Adrenal gland (tissue), 19 donors: ENCODE data around the gene HADHB. TPM values are rescaled to one million over a fixed set of nuclear protein-coding genes. Genes with fewer than 3 reads are reported as not detected.
A peak's percentile ranks its signal among the peaks of the same experiment; 100 is the strongest.

ENCODE experiments used
- DNase-seq, 7 donors: peaks; one replicate each; pipeline ENCODE4 v3.0.0-alpha.2; 2019 to 2020
- H3K27ac ChIP-seq, 5 donors: fragments of 200-600 bp; sonication (generic) in 4 of 5; 1 replicate in 3 of 5; 2 replicates in 2 of 5; pipeline versions ENCODE4 v1.5.1 to v1.8.0; 2016 to 2020; ENCODE audit warnings: mild to moderate bottlenecking in 1 of 5
- H3K27me3 ChIP-seq: fragments of 200-600 bp; 2 replicates; pipeline ENCODE4 v1.8.0; 2021
- H3K36me3 ChIP-seq, 2 donors: fragments of 200-600 bp; replicated peaks in 1 of 2; 1 replicate in 1 of 2; 2 replicates in 1 of 2; pipeline versions ENCODE4 v1.5.1 to v1.8.0; 2018 to 2022
- H3K4me1 ChIP-seq, 2 donors: fragments of 200-600 bp; replicated peaks in 1 of 2; 1 replicate in 1 of 2; 2 replicates in 1 of 2; pipeline versions ENCODE4 v1.5.1 to v1.8.0; 2018 to 2021
- H3K4me3 ChIP-seq, 4 donors: fragments of 200-600 bp; sonication (generic) in 3 of 4; one replicate each; pipeline ENCODE4 v1.5.1; 2016 to 2018
- H3K9me3 ChIP-seq, 3 donors: fragments of 200-600 bp; sonication (generic) in 1 of 3; replicated peaks in 1 of 3; 1 replicate in 2 of 3; 2 replicates in 1 of 3; pipeline versions ENCODE4 v1.5.1 to v1.8.0; 2016 to 2021
- CTCF ChIP-seq, 6 experiments: fragments of 450-650 bp in 4 of 6; fragments of 200-600 bp in 2 of 6; sonication (generic) in 1 of 6; IDR thresholded peaks; 1 replicate in 5 of 6; 2 replicates in 1 of 6; pipeline versions ENCODE4 v1.5.1 to v1.8.0; 2016 to 2021; ENCODE audit warnings: antibody characterized with exemption in 6 of 6, mild to moderate bottlenecking in 2 of 6, moderate library complexity in 1 of 6
- POLR2A ChIP-seq, 2 donors: fragments of 450-650 bp; IDR thresholded peaks; one replicate each; pipeline ENCODE4 v1.6.1; 2017; ENCODE audit warnings: antibody characterized with exemption in 2 of 2, mild to moderate bottlenecking in 2 of 2, moderate library complexity in 1 of 2
- WGBS, 4 donors: extraction: QIAGEN DNeasy Blood & Tissue Kit in 2 of 4; methylation state at CpG; one replicate each; pipeline versions ENCODE4 v1.1.5 to v1.1.7; 2013 to 2017; 5-methylcytosine and 5-hydroxymethylcytosine counted together
- intact Hi-C, 2 donors: fragments of 100-400 bp; cut with DNase I; formaldehyde crosslinking; loops; one replicate each; pipeline versions ENCODE4 v1.14.1 to v1.15.0; 2022 to 2023
- long read RNA-seq, 10 donors: library from polyadenylated mRNA in 3 of 10; unstranded in 2 of 10; stranded (forward) in 1 of 10; transcript quantifications; one replicate each; pipeline ENCODE4 v2.0.0 and lab custom pipeline, GENCODE V29; 2021 to 2026
- polyA plus RNA-seq, 3 donors: library from polyadenylated mRNA; stranded (reverse); fragments of 200-250 nt in 2 of 3; fragments of 350-450 nt in 1 of 3; fragmentation: Illumina TruSeq in 1 of 3; extraction: RNeasy Lipid Tissue Mini Kit (QIAGEN cat#74804) in 1 of 3; gene quantifications; one replicate each; pipeline ENCODE4 v1.2.3, GENCODE V29; 2013 to 2014
- total RNA-seq, 9 donors: library from RNA; depleted of rRNA in 4 of 9; stranded (reverse); fragments of >200 nt in 4 of 9; fragments of 120-200 nt in 1 of 9; fragmentation: NEBNext Ultra II Directional in 1 of 9; extraction: Animal tissue kit (Norgen Biotek cat#: 25700) in 1 of 9; gene quantifications; one replicate each; pipeline versions ENCODE4 v1.1.0 to v1.2.4, GENCODE V29; 2013 to 2023
- donor health status: healthy with polysubstance abuse.
- donor health status: Bipolar disorder and iron deficiency.
- donor health status: DM: yes; HTN: yes; CAD: no.
- donor health status: DM: no; HTN: no; CAD: no.
- donor health status: DM: no; HTN: no; CAD: no.
- donor health status: DM: yes; HTN: yes; CAD: no.

HADHB gene
- total RNA-seq: 100 to 1,000 TPM; 304 to 496 (median 366) TPM
- 100 to 1,000 TPM in 2 of 3 donors, 10 to 100 TPM in 1; 69.6 to 420 (median 112) TPM for polyA plus RNA-seq
- long read RNA-seq, donor 1, transcript HADHB-208 (15 exons, 2,142 nt): minor isoform, 5 of 612 reads
- long read RNA-seq, donor 1, transcript HADHB-201 (16 exons, 2,044 nt): major isoform, 173 of 612 reads
- long read RNA-seq, donor 1, partial matches to known transcripts: 331 of 612 reads
- long read RNA-seq, donor 1, other reads (novel, unspliced or antisense): 101 of 612 reads
- long read RNA-seq, donor 2, transcript HADHB-201 (16 exons, 2,044 nt): major isoform, 125 of 209 reads
- long read RNA-seq, donor 2, partial matches to known transcripts: 82 of 209 reads
- long read RNA-seq, donor 2, other reads (novel, unspliced or antisense): 0 of 209 reads
- long read RNA-seq, donor 3, transcript HADHB-201 (16 exons, 2,044 nt): major isoform, 123 of 265 reads
- long read RNA-seq, donor 3, partial matches to known transcripts: 136 of 265 reads
- long read RNA-seq, donor 3, other reads (novel, unspliced or antisense): 5 of 265 reads
- long read RNA-seq, donor 4, transcript HADHB-208 (15 exons, 2,142 nt): minor isoform, 9 of 480 reads
- long read RNA-seq, donor 4, transcript HADHB-201 (16 exons, 2,044 nt): major isoform, 410 of 480 reads
- long read RNA-seq, donor 4, transcript HADHB-202 (14 exons, 1,588 nt): minor isoform, 5 of 480 reads
- long read RNA-seq, donor 4, partial matches to known transcripts: 43 of 480 reads
- long read RNA-seq, donor 4, other reads (novel, unspliced or antisense): 13 of 480 reads
- long read RNA-seq, donor 5, transcript HADHB-201 (16 exons, 2,044 nt): major isoform, 920 of 1,017 reads
- long read RNA-seq, donor 5, transcript HADHB-202 (14 exons, 1,588 nt): minor isoform, 9 of 1,017 reads
- long read RNA-seq, donor 5, transcript HADHB-208 (15 exons, 2,142 nt): minor isoform, 20 of 1,017 reads
- long read RNA-seq, donor 5, partial matches to known transcripts: 25 of 1,017 reads
- long read RNA-seq, donor 5, other reads (novel, unspliced or antisense): 43 of 1,017 reads
- long read RNA-seq, donor 6, transcript HADHB-201 (16 exons, 2,044 nt): major isoform, 300 of 378 reads
- long read RNA-seq, donor 6, partial matches to known transcripts: 44 of 378 reads
- long read RNA-seq, donor 6, other reads (novel, unspliced or antisense): 26 of 378 reads
- long read RNA-seq, donor 7, transcript HADHB-201 (16 exons, 2,044 nt): major isoform, 39 of 84 reads
- long read RNA-seq, donor 7, partial matches to known transcripts: 41 of 84 reads
- long read RNA-seq, donor 7, other reads (novel, unspliced or antisense): 0 of 84 reads
- long read RNA-seq, donor 8, transcript HADHB-201 (16 exons, 2,044 nt): major isoform, 155 of 237 reads
- long read RNA-seq, donor 8, partial matches to known transcripts: 74 of 237 reads
- long read RNA-seq, donor 8, other reads (novel, unspliced or antisense): 5 of 237 reads
- long read RNA-seq, donor 9, transcript HADHB-201 (16 exons, 2,044 nt): major isoform, 126 of 204 reads
- long read RNA-seq, donor 9, partial matches to known transcripts: 67 of 204 reads
- long read RNA-seq, donor 9, other reads (novel, unspliced or antisense): 5 of 204 reads
- long read RNA-seq, donor 10, transcript HADHB-201 (16 exons, 2,044 nt): major isoform, 31 of 34 reads
- long read RNA-seq, donor 10, partial matches to known transcripts: 0 of 34 reads
- long read RNA-seq, donor 10, other reads (novel, unspliced or antisense): 0 of 34 reads

- no peaks in the 10 kb centered on the region for H3K27me3 ChIP-seq
- DNase-seq: peak; percentile 90 to 93 (median 93)
- H3K27ac ChIP-seq: peak within 1 kb of the TSS; percentile 95 to 100 (median 96)
- no peaks in the 10 kb centered on the region for H3K36me3 ChIP-seq
- peak within 1 kb of the TSS; percentile 30 to 93 (median 80) for H3K4me3 ChIP-seq
- intact Hi-C loops: loop anchor here (10.0 kb wide), 3 partner anchors 50 to 490 kb away; no protein-coding TSS in a partner anchor
- TF ChIP-seq POLR2A (IDR thresholded peaks at IDR 0.05) (peak; percentile 67 to 84), CTCF (IDR thresholded peaks at IDR 0.05) (peak in 5 of 6 experiments; percentile 26 to 49 (median 30))
- 0 to 2% (median 0%) methylated on average over 16 to 63 of the region's 63 CpGs for WGBS, 4 donors
- H3K9me3 ChIP-seq: no peaks in the 10 kb centered on the region
- H3K4me1 ChIP-seq: peaks cover 27 to 66% of the 10 kb centered on the region in 2 donors
These were observed at the start of gene HADHB, which contains the start of gene HADHA for GRCh38 chr2:26244309-26245230. HADHB (plus strand) TSS chr2:26244939; CDS start chr2:26254255, 9,316 bp downstream. HADHA (minus strand) TSS chr2:26244632; CDS start chr2:26244596, 36 bp downstream.

- Histone ChIP-seq H3K9me3 (no peaks in the 10 kb centered on the region), H3K4me3 (no peak overlapping the region), H3K36me3 (peaks cover 0 to 92% of the 10 kb centered on the region in 2 donors), H3K27ac (no peak overlapping the region), H3K4me1 (no peaks in the 10 kb centered on the region), H3K27me3 (no peaks in the 10 kb centered on the region)
- WGBS, 4 donors: 67 to 74% (median 68%) methylated on average over 11 to 12 of the region's 12 CpGs
- intact Hi-C loops: no loop called here
- TF ChIP-seq POLR2A (IDR thresholded peaks at IDR 0.05) (no peak), CTCF (IDR thresholded peaks at IDR 0.05) (no peak)
- DNase-seq: peak in 1 of 7 donors; percentile 39
These were observed 49.4 kb upstream of the HADHB start for GRCh38 chr2:26195040-26195984.
